ENCODE results near the gene CLDND2. TPM values are rescaled to one million over a fixed set of nuclear protein-coding genes. Genes with fewer than 3 reads are reported as not detected.

The CLDND2 gene
- total RNA-seq, result not detected in 2 replicates

DNA sequence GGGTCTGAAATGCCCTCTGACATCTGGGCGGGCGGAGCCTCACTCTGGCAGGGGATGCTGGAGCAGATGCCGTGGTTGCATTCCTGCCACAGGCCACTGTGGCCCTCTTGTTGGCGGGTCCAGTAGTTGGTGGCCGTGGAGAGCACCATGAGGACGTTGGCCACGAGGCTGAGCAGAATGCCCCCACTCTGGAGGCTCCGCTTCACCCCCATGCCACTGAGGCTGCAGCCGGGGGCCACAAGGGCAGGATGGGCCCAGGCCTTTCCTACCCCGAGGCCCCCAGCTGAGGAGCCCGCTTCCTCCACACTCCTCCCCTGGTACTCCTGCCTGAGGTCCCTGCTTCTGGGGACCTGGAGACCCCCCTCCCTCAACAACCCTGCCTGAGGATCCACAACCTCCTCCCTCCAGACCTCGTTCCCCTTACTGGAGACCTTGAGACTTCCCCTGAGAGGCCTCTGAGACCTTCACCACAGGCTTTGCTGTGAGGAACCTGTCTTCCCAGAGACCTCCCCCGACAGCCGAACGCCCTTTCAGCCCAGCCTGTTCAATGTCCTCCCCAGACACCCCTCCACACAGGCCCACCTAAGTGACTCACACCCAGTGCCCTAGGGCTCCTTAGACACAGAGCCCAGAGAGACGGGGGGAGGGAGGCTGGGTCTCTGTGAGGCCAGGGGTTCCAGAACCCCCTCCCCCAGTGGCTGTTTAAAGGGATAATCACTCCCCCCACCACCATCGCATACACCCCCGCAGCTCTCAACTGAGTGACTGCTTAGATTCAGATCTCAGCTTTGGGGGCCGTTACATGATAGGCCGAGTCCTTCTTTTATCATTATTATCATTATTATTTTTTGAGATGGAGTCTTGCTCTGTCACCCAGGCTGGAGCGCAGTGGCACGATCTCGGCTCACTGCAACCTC is at the start of gene CLDND2:
Gene CLDND2 (minus strand): TSS at position 638 of the 917 bp plus-strand sequence. CDS start 426 bp downstream, at position 212.

GRCh38 chr19:51417107-51417809 is 48.5 kb upstream of the CLDND2 start, which contains the start of gene SIGLEC10:
SIGLEC10 (minus strand) TSS chr19:51417642; CDS start chr19:51417581, 61 bp downstream.

DNA sequence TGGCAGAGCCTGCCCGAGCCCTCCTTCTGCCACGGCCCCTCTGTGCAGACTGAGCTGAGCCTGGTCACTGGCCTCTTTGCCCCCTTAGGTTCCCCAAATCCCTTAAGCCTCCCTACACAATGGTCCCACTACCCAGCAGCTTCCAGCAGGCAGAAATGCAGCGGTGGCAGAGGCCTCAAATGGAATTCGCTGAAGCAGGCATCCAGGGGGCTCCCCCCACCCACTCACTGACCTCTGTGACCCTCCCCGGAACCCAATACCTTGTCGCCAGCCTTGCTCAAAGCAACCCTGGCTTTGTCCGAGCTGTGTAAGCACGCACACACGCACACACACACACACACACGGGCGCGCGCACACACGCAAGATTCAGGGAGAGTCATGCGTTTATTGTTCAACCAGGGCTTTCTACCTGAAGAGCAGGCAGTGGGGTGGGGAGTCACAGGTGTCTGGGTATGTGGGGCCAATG is 19.2 kb upstream of the CLDND2 start, which contains the start of gene LIM2:
Gene LIM2 (minus strand): TSS at position 51 of the 466 bp plus-strand sequence. CDS start 531 bp downstream, outside the sequence.

DNA sequence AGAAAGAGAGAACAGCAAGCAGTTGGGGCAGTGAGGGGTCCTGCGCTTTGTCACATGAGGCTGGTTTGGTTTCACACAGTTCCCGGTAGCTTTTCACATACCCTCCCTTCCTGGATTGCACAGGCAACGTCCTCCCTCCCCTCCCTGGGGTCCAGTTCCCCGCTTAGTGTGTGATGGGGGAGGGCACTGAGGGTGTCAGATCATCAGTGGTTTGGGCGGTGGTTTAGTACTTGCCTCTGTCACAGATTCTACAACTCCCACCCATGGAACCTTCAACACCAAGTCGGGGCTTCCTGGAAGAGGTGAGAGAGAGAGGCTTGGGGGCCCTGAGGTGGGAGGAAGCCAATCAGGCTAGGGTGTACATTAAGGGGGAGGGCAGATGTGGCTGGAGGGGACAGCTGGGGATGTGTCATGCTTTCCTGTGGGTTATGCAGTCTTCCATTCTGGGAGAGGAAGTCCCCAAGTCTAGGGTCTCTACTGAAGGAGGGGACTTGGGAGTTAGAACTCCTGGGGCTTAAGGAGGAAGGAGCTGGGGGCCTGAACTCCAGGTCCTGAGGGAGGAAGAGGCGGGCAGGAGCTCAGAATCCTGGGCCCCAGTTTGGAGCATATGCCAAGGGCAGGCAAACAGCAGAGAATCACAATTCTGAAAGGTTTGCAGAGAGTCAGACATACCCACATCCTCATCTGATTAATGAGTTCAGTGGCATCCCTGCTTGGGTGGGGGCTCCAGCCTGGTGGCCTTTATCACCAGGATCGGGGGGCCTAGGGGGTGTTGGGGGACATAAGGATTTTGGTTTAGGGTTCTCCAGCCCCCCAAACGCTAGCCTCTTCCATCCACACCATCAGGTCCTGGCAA is 4.1 kb upstream of the CLDND2 start, which contains the start of gene NKG7:
Gene NKG7 (minus strand): TSS at position 6 of the 856 bp plus-strand sequence. CDS start 119 bp downstream, outside the sequence.

GRCh38 chr19:51365965-51366388 is 2.8 kb downstream of the CLDND2 start, which contains the start of gene ETFB:
ETFB (minus strand) TSS chr19:51366388; CDS start chr19:51366326, 62 bp downstream.

GRCh38 chr19:51341976-51342580 is 26.7 kb downstream of the CLDND2 start, which contains the start of gene VSIG10L:
VSIG10L (minus strand) TSS chr19:51342139; CDS start chr19:51342124, 15 bp downstream.

Other genes with a start within 250 kb of the CLDND2 start
- not detected in 2 replicates for gene SIGLEC9, start 244.1 kb downstream of the CLDND2 start, total RNA-seq
- gene SIGLEC7, start 226.7 kb downstream of the CLDND2 start, total RNA-seq, result not detected in 2 replicates
- gene CD33, start 143.9 kb downstream of the CLDND2 start, total RNA-seq, result not detected in 2 replicates
- gene SIGLECL1, start 117.9 kb downstream of the CLDND2 start, total RNA-seq, result not detected in 2 replicates
- not detected in 2 replicates for gene IGLON5, start 57.4 kb downstream of the CLDND2 start, total RNA-seq
- 0.21 and 1.4 TPM in 2 replicates for gene VSIG10L, start 26.9 kb downstream of the CLDND2 start, total RNA-seq
- gene ETFB, start 2.6 kb downstream of the CLDND2 start, total RNA-seq, result 50.3 and 93.5 TPM in 2 replicates
- not detected in 2 replicates for gene NKG7, start 3.7 kb upstream of the CLDND2 start, total RNA-seq
- not detected in 2 replicates for gene LIM2, start 19.0 kb upstream of the CLDND2 start, total RNA-seq
- gene C19orf84, start 21.6 kb upstream of the CLDND2 start, total RNA-seq, result not detected in 2 replicates
- gene SIGLEC10, start 48.6 kb upstream of the CLDND2 start, total RNA-seq, result not detected in 2 replicates
- not detected in 2 replicates for gene SIGLEC8, start 89.5 kb upstream of the CLDND2 start, total RNA-seq
- gene CEACAM18, start 109.5 kb upstream of the CLDND2 start, total RNA-seq, result not detected in 2 replicates
- gene SIGLEC12, start 132.8 kb upstream of the CLDND2 start, total RNA-seq, result not detected in 2 replicates
- gene SIGLEC6, start 162.7 kb upstream of the CLDND2 start, total RNA-seq, result not detected in 2 replicates
- gene ZNF175, start 202.3 kb upstream of the CLDND2 start, total RNA-seq, result 1.7 and 1.9 TPM in 2 replicates

Data from tracheal epithelial cell (primary cell).